ENCODE measurements around the gene SLC32A1. TPM values are rescaled to one million over a fixed set of nuclear protein-coding genes. Genes with fewer than 3 reads are reported as not detected.

Gene SLC32A1
- polyA plus RNA-seq, 10 donors, result not detected

Other genes starting within 250 kb of the SLC32A1 start
- not detected for gene ADIG, start 143.3 kb upstream of the SLC32A1 start, polyA plus RNA-seq (ENCODE audit: insufficient read length in 10 of 10)
- under 1 TPM in 2 of 10 donors, not detected in 8; 0.12 to 0.57 TPM for gene ARHGAP40, start 122.7 kb upstream of the SLC32A1 start, polyA plus RNA-seq (ENCODE audit: insufficient read length in 10 of 10)
- 1 to 10 TPM; 4.5 to 7.4 (median 5.9) TPM for gene ACTR5, start 24.0 kb downstream of the SLC32A1 start, polyA plus RNA-seq (ENCODE audit: insufficient read length in 10 of 10)
- 1 to 10 TPM; 3.8 to 7.3 (median 5.4) TPM for gene PPP1R16B, start 81.2 kb downstream of the SLC32A1 start, polyA plus RNA-seq (ENCODE audit: insufficient read length in 10 of 10)
- 10 to 100 TPM in 1 of 10 donors, 1 to 10 TPM in 9; 4.8 to 13.4 (median 8.1) TPM for gene FAM83D, start 201.9 kb downstream of the SLC32A1 start, polyA plus RNA-seq (ENCODE audit: insufficient read length in 10 of 10)
- gene DHX35, start 237.9 kb downstream of the SLC32A1 start, polyA plus RNA-seq (ENCODE audit: insufficient read length in 10 of 10), result 10 to 100 TPM in 1 of 10 donors, 1 to 10 TPM in 9; 6.1 to 11.7 (median 8.3) TPM

All from muscle of back (tissue), 10 donors.